Activated CD4-positive, alpha-beta T cell treated with anti-CD3 and anti-CD28 coated beads, Interleukin-2, amount 50 U/mL, for 4 hours (primary cell): ENCODE data around the gene USP8.
"Not testable (repeated sequence)": the region's sequence is repeated elsewhere in the genome, so short reads cannot be mapped to it uniquely, and the experiment has no call there.

ENCODE experiments used
- DNase-seq, 2 experiments: peaks; one replicate each; pipeline ENCODE4 v3.0.0-alpha.2; 2020

Gene USP8

GRCh38 chr15:50452927-50453326 lies 28.7 kb downstream of the USP8 start:
- no peak for DNase-seq

DNA sequence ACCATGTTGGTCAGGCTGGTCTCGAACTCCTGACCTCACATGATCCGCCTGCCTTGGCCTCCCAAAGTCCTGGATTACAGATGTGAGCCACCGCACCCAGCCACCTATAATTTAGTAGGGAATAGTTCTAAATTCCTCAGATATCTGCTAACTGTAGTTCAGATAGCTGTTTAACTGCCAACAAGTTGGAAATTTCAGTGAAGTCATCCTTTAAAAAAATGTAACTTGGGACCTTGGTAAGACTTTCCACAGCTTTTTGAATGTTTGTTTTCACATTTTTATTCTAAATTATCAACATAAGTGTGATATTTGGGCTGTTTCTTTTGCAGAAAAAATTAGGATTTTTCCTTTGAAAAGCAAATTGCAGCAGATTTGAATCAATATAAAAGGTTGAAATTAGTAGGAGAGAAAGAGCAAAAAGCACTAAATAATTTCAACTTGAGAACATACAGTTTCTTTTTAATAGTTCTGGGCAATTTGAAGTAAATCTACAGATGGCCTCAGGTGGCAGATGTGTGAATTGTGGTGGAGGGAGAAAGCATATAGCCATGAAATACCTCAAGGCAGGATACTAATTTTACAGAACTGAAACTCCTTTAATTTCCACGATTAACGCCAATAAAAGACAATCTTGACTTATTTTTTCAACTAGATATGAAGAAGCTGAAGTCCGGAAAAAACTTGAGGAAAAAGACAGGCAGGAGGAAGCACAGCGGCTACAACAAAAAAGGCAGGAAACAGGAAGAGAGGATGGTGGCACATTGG lies 34.3 kb downstream of the USP8 start:
- no peak for DNase-seq

DNA sequence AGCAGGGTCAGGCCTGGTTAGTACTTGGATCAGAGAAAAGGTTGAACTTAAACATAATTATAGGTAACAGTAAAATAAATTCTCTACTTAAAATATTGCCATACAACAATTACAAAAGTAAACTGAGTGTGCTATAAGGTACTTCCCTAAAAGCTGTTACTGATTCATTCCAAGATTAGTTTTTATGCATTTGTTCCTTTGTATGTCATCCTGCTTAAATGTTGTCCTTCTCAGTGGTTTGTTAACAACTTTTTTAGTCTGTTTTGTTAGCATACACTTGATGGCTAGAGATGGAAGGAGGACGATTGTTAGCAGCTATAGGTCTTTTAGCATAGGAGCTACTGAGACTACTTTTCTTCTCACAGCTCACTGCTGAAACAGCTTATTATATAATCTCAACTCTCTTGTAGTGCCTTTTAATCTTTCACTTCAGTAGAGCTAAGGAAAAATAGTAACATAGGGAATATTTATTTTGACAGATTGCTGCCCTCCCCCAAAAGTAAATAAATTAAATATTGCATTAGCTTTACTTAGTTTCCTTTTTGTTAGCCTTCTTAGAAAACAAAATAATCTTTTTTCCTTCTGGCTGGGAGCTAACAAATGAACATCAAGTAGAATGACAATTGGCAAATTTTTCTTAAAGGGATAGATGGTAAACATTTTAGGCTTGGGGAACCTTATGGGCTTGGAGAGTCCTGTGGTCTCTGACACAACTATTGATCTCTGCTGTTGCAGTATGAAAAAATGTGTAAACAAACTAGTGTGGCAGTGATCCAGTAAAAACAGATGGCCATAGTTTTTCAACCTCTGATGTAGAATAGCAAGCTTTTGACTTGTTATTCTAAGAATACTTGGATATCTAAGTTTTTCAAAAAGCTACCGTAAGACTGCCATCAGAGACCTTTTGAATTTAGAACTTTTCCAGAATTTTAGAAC lies 39.5 kb downstream of the USP8 start:
- no peak for DNase-seq

- no peak for DNase-seq
Measured at GRCh38 chr15:50471072-50471471, 46.9 kb downstream of the USP8 start.

- no peak for DNase-seq
Measured at GRCh38 chr15:50476143-50476542, 51.9 kb downstream of the USP8 start.

DNA sequence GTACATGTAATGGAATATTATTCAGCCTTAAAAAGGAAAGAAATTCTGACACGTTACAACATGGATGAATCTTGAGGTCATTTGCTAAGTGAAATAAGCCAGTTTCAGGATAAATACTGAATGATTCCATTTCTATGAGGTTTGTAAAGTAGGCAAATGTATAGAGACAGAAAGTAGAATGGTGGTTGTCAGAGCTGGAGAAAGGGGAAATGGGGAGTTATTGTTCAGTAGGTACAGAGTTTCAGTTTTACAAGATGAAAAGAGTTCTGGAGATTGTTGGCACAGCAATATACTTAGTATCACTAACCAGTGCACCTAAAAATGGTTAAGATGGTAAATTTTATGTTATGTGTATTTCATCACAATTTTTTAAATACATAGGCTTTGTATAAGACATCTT lies 60.6 kb downstream of the USP8 start:
- no peak for DNase-seq

DNA sequence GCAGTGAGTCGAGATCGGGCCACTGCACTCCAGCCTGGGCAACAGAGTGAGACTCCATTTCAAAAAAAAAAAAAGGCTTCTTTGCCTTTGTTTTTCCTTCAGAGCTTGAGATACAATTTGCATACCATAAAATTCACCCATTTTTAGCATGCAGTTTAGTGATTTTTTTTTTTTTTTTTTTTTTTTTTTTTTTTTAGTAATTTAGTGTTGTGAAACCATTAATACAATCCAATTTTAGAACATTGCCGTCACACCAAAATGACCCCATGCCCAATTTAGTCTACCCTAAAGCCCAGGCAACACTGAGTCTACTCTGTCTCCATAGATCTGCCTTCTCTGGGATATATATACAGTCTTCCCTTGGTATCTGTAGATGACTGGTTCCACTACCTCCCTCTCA lies 61.2 kb downstream of the USP8 start:
- no peak for DNase-seq

DNA sequence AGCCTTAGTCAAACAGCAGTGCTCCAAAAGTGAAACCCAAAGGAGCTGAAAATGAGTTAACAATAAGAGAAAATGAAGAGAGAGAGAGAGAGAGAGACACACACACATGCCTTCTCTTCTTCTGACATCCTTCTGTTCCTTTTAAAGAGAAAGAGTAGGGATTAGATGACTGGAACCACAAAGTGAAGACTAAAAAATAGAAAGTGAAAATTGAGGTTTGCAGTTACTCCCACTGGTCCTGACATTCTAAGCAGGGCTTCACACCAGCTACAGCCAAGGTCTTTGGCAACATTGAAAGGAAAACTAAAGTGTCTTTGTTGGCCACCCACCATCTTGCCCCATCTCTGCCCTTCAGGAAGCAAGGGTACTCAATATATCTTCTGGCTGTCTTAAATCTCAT lies 63.1 kb downstream of the USP8 start:
- no peak for DNase-seq

GRCh38 chr15:50493625-50494024 lies 69.4 kb downstream of the USP8 start:
- DNase-seq, result no peak

- DNase-seq, result not testable (repeated sequence)
Measured at GRCh38 chr15:50494547-50494946, 70.3 kb downstream of the USP8 start.

DNA sequence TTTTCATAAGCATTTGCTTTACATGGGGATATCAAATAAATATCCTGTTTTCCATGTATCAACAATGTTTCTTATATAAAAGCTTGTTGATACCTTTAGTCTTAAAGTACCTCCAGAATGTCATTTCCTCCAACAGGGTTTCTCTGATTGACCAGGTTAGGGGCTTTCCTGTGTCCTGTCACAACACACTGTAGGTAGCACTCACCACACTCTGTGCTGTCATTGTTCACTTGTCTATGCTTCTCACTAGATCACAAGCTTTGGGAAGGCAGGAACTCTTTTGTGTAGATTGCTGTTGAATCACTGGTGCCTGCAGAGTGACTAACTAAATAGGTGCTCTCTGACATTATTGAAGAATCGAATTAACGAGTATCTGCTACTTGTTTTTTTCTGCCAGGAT lies 72.5 kb downstream of the USP8 start:
- DNase-seq, result no peak

DNA sequence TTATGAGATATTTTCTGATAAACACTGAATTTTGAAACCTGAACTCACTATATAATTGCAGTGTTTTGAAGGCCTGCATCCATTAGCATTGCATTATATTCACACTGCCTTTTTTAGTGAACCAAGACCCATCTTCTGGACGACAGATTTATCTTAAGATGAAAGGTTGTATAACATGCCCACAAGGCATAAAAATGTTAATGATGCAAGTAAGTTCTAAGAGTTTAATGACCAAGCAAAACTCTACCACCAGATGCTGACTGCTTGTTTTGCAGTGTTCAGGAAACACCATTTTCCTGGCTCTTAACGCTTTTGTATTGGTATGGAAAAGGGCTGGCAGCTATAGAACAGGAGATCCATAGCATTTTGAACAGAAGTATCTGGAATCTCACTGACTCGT lies 76.1 kb downstream of the USP8 start:
- DNase-seq, result no peak

- no peak for DNase-seq
Measured at GRCh38 chr15:50501815-50502214, 77.6 kb downstream of the USP8 start.

- no peak for DNase-seq
Measured at GRCh38 chr15:50503144-50503543, 78.9 kb downstream of the USP8 start.

DNA sequence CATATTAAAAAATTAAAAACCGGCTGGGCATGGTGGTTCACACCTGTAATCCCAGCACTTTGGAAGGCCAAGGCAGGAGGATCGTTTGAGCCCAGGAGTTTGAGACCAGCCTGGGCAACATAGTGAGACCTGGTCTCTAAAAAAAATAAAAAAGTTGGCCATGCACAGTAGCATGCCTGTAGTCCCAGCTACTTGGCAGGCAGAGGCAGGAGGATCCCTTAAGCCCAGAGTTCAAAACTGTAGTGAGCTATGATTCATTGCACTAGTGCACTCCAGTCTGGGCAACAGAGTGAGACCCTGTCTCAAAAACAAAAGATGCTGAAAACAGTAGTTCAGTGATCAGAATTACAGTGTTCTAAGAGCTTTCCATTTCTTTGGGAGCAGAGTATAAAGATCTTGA lies 81.5 kb downstream of the USP8 start:
- not testable (repeated sequence) for DNase-seq

DNA sequence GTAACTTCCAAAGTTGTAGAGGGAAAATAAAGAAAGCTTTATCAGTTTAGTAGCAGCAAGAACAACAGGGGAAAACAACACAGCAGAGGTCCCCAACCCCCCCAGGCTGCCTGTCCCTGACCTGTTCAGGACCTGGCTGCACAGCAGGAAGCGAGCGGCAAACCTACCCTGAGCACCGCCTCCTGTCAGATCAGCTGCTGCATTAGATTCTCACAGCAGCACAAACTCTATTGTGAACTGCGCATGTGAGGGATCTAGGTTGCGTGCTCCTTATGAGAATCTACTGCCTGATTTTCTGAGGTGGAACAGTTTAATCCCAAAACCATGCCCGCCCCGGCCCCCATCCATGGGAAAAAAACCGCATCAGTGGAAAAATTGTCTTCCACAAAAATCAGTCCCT lies 81.9 kb downstream of the USP8 start:
- DNase-seq, result no peak

GRCh38 chr15:50513001-50513400 lies 88.8 kb downstream of the USP8 start:
- DNase-seq, result no peak

- DNase-seq, result no peak
Measured at GRCh38 chr15:50519740-50520425, 95.7 kb downstream of the USP8 start.

GRCh38 chr15:50523851-50524251 lies 99.6 kb downstream of the USP8 start:
- no peak for DNase-seq

- no peak for DNase-seq
Measured at GRCh38 chr15:50531163-50531562, 107.0 kb downstream of the USP8 start.

- no peak for DNase-seq
Measured at GRCh38 chr15:50531766-50532165, 107.6 kb downstream of the USP8 start.

DNA sequence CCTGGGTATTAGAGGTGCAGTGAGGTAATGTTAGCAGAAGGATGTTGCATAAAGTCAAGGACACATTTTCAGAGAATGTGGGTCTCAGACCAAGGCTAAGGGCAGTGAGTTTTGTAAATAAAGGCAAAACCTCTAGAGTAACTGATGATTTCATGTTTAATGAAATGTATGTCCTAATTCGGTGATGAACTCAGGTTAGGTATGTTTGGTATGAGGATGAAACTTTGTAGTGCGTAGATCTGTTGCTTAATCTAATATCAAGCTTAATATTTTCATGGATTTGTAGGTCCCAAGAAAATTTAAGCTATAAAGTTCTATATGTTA lies 118.6 kb downstream of the USP8 start:
- no peak for DNase-seq

GRCh38 chr15:50543556-50543955 lies 119.4 kb downstream of the USP8 start:
- no peak for DNase-seq

DNA sequence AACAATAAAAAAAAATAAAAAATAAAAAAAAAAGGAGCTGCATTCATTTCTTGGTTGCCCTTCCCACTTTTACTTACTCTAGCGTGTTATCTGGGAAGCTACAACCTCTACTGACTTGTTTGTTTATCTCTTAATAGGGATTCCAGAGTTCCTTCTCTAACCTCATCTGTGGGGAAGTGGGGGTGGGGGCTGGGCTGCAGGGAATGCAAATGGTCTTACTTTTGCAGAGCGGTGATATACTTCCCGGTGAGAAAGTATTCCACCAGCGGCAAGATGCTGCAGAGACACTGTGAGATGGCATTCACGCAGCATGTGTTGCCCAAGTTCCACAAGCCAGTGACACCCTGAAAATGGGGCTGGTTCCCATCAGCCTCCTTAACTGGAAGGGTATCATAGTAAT lies 120.2 kb downstream of the USP8 start:
- no peak for DNase-seq
